B cell (primary cell): ENCODE measurements around the gene RAB22A. TPM values are rescaled to one million over a fixed set of nuclear protein-coding genes. Genes with fewer than 3 reads are reported as not detected.

Source experiments
- ATAC-seq: fragments of 200-7000 bp; cut with Tn5 transposase; one replicate; pipeline ENCODE4 v1.10.0; 2021; ENCODE audit warnings: low read depth, mild to moderate bottlenecking, moderate number of reproducible peaks, moderate library complexity
- CTCF ChIA-PET: fragments of 350-600 bp; sonication (Branson Sonifier 250); formaldehyde crosslinking; loops from one replicate; lab custom pipeline; 2021; ENCODE audit warnings: antibody characterized with exemption, inconsistent platforms; lab: Charles Lee
- POLR2A ChIA-PET: fragments of 350-600 bp; sonication (Branson Sonifier 250); formaldehyde crosslinking; loops from one replicate; lab custom pipeline; 2021; ENCODE audit warnings: antibody characterized with exemption; lab: Charles Lee
- DNase-seq: peaks from one replicate; pipeline ENCODE4 v3.0.0; 2013
- H2AFZ ChIP-seq: 2 replicates; pipeline ENCODE4 v1.6.1; 2012; ENCODE audit warnings: mild to moderate bottlenecking, low read depth, low read length; ENCODE audit not compliant: insufficient read depth, poor library complexity, severe bottlenecking
- H3K27ac ChIP-seq, 2 donors: 1 replicate in 1 of 2; 2 replicates in 1 of 2; pipeline ENCODE4 v1.5.1; 2012 to 2013; ENCODE audit warnings: low read length in 2 of 2, mild to moderate bottlenecking in 2 of 2, moderate library complexity in 1 of 2
- H3K27me3 ChIP-seq, 4 experiments: fragments of 200-600 bp in 1 of 4; sonication (generic) in 1 of 4; replicated peaks in 1 of 4; 1 replicate in 2 of 4; 2 replicates in 2 of 4; pipeline versions ENCODE4 v1.6.1 to v1.7.0; 2013 to 2016; ENCODE audit warnings: low read length in 3 of 4, mild to moderate bottlenecking in 2 of 4, mixed read lengths in 1 of 4, moderate library complexity in 1 of 4; ENCODE audit not compliant: insufficient read depth in 4 of 4, control insufficient read depth in 3 of 4; ENCODE audit errors: control extremely low read depth in 1 of 4
- H3K36me3 ChIP-seq, 2 experiments: replicated peaks in 1 of 2; 1 replicate in 1 of 2; 2 replicates in 1 of 2; pipeline versions ENCODE4 v1.6.1 to v1.7.1; 2013; ENCODE audit warnings: low read length in 1 of 2; ENCODE audit not compliant: insufficient read depth in 2 of 2, control insufficient read depth in 1 of 2; ENCODE audit errors: control extremely low read depth in 1 of 2, extremely low read depth in 1 of 2
- H3K4me1 ChIP-seq, 2 donors: fragments of 200-600 bp in 1 of 2; sonication (generic) in 1 of 2; 1 replicate in 1 of 2; 2 replicates in 1 of 2; pipeline versions ENCODE4 v1.5.1 to v1.6.1; 2013 to 2017; ENCODE audit warnings: low read length in 2 of 2; ENCODE audit not compliant: control insufficient read depth in 2 of 2, insufficient read depth in 2 of 2
- H3K4me2 ChIP-seq: replicated peaks from 2 replicates; pipeline ENCODE3; 2012; ENCODE audit warnings: mild to moderate bottlenecking, low read depth, low read length; ENCODE audit not compliant: poor library complexity, severe bottlenecking
- H3K4me3 ChIP-seq, 5 experiments: fragments of 200-600 bp in 1 of 5; sonication (generic) in 1 of 5; 1 replicate in 3 of 5; 2 replicates in 2 of 5; pipeline versions ENCODE4 v1.5.1 to v1.7.0; 2011 to 2016; ENCODE audit warnings: low read length in 4 of 5, mild to moderate bottlenecking in 4 of 5, low read depth in 2 of 5, control low read depth in 1 of 5, moderate library complexity in 1 of 5; ENCODE audit not compliant: insufficient read depth in 1 of 5; ENCODE audit errors: control extremely low read depth in 1 of 5, extremely low read depth in 1 of 5
- H3K79me2 ChIP-seq: fragments of 200-600 bp; sonication (generic); one replicate; pipeline ENCODE4 v1.6.0; 2016; ENCODE audit warnings: low read length; ENCODE audit not compliant: control insufficient read depth, insufficient read depth
- H3K9ac ChIP-seq: fragments of 200-600 bp; sonication (generic); 2 replicates; pipeline ENCODE4 v1.6.1; 2017; ENCODE audit warnings: mild to moderate bottlenecking, low read length, moderate library complexity
- H3K9me3 ChIP-seq, 3 donors: one replicate each; pipeline versions ENCODE4 v1.6.1 to v1.7.1; 2013; ENCODE audit warnings: low read length in 2 of 3; ENCODE audit not compliant: control insufficient read depth in 2 of 3, insufficient read depth in 1 of 3; ENCODE audit errors: control extremely low read depth in 1 of 3
- H4K20me1 ChIP-seq: 2 replicates; pipeline ENCODE4 v1.6.0; 2012; ENCODE audit warnings: mild to moderate bottlenecking, low read length; ENCODE audit not compliant: insufficient read depth, control insufficient read depth, poor library complexity, severe bottlenecking
- H3K27ac Mint-ChIP-seq: one replicate; pipeline ENCODE4 v1.8.0; 2021; ENCODE audit warnings: mixed read lengths
- H3K27me3 Mint-ChIP-seq: one replicate; pipeline ENCODE4 v1.8.0; 2021; ENCODE audit warnings: mixed read lengths
- H3K4me1 Mint-ChIP-seq: one replicate; pipeline ENCODE4 v1.8.0; 2021; ENCODE audit warnings: mixed read lengths
- H3K4me3 Mint-ChIP-seq: one replicate; pipeline ENCODE4 v1.8.0; 2021; ENCODE audit warnings: mixed read lengths
- H3K9me3 Mint-ChIP-seq: one replicate; pipeline ENCODE4 v1.8.0; 2022; ENCODE audit warnings: mixed read lengths; ENCODE audit not compliant: insufficient read depth
- CTCF ChIP-seq: fragments of 200-600 bp; IDR thresholded peaks from one replicate; pipeline ENCODE4 v1.8.0; 2022; ENCODE audit warnings: antibody characterized with exemption, mild to moderate bottlenecking
- EZH2 ChIP-seq: IDR thresholded peaks from 2 replicates; pipeline ENCODE4 v1.6.1; 2012; ENCODE audit warnings: borderline replicate concordance, low read depth, mild to moderate bottlenecking, moderate library complexity, low read length; ENCODE audit not compliant: insufficient read depth, poor library complexity, severe bottlenecking
- WGBS: methylation state at CpG from one replicate; pipeline ENCODE4 v1.1.5; 2013; ENCODE audit warnings: missing lambda C conversion rate; ENCODE audit not compliant: insufficient coverage; 5-methylcytosine and 5-hydroxymethylcytosine counted together
- intact Hi-C: fragments of 100-400 bp; cut with micrococcal nuclease; formaldehyde crosslinking; loops from one replicate; pipeline ENCODE4 v1.10.0; 2022
- polyA plus RNA-seq: library from polyadenylated mRNA; depleted of rRNA; stranded (reverse); fragments of >200 nt; gene quantifications from 2 replicates; pipeline ENCODE4 v1.2.3, GENCODE V29; 2012
- total RNA-seq, 2 donors: library from RNA; stranded (reverse); fragments of 120-200 nt in 1 of 2; gene quantifications; 1 replicate in 1 of 2; 2 replicates in 1 of 2; pipeline versions ENCODE4 v1.2.3 to v1.2.4, GENCODE V29; 2013 to 2022

Gene RAB22A
- total and polyA plus RNA-seq, 2 donors (not counting 1 experiment from before 2014, with no cell fraction given), result 7.5 to 21.1 TPM

- no peaks in the 10 kb centered on the region for H3K27me3 Mint-ChIP-seq
- no peaks in the 10 kb centered on the region for H3K27me3 ChIP-seq
- ATAC-seq (no peak), DNase-seq (no peak)
- peaks cover 20% of the 10 kb centered on the region for H3K4me1 Mint-ChIP-seq
- peaks cover 5 to 25% of the 10 kb centered on the region in 2 experiments for H3K36me3 ChIP-seq
- no peak overlapping the region for H3K4me3 ChIP-seq
- intact Hi-C loops, result no loop called here
- CTCF ChIA-PET, result no interaction called here
- POLR2A ChIA-PET, result no interaction called here
- H3K9me3 ChIP-seq, result peaks cover 0 to 5% (median 0%) of the 10 kb centered on the region in 3 donors
- no peak overlapping the region for H3K4me3 Mint-ChIP-seq
- no peak for TF ChIP-seq EZH2
- no peak for TF ChIP-seq CTCF
- H3K9ac ChIP-seq, result no peak overlapping the region
- peaks cover 45% of the 10 kb centered on the region for H4K20me1 ChIP-seq
- WGBS, result no CpG with 5 or more reads among the region's 2 CpGs
- H3K4me2 ChIP-seq, result no peak overlapping the region
- H3K79me2 ChIP-seq, result peaks cover 65% of the 10 kb centered on the region
- H3K9me3 Mint-ChIP-seq, result no peaks in the 10 kb centered on the region
- no peak overlapping the region for H2AFZ ChIP-seq
- H3K27ac ChIP-seq, result peak overlapping the region in 1 of 2 donors; percentile 2
- H3K4me1 ChIP-seq, result peaks cover 6 to 7% of the 10 kb centered on the region in 2 donors
- no peak overlapping the region for H3K27ac Mint-ChIP-seq
Measured at GRCh38 chr20:58416835-58417234, 107.3 kb downstream of the RAB22A start.

Other genes with a start within 250 kb of the RAB22A start
- gene ANKRD60, start 81.1 kb upstream of the RAB22A start, total RNA-seq, result 0.27 TPM in 1 of 2 replicates, not detected in the other
- not detected in 2 replicates for gene ANKRD60, start 81.1 kb upstream of the RAB22A start, polyA plus RNA-seq
- 26.4 and 29.5 TPM in 2 replicates for gene VAPB, start 79.5 kb downstream of the RAB22A start, total RNA-seq
- gene VAPB, start 79.5 kb downstream of the RAB22A start, polyA plus RNA-seq, result 19.5 and 20.9 TPM in 2 replicates
- gene APCDD1L, start 205.7 kb downstream of the RAB22A start, total RNA-seq, result not detected in 2 replicates
- gene APCDD1L, start 205.7 kb downstream of the RAB22A start, polyA plus RNA-seq, result not detected in 2 replicates